Activated naive CD8-positive, alpha-beta T cell treated with anti-CD3 and anti-CD28 coated beads, Interleukin-2, amount 10 ng/mL, durations not matched to agents 7 days and 5 days (primary cell): ENCODE results near the gene DMWD. TPM values are rescaled to one million over a fixed set of nuclear protein-coding genes. Genes with fewer than 3 reads are reported as not detected.

Experiments used
- ATAC-seq: fragments of 150-1000 bp; cut with Tn5 transposase; one replicate; pipeline ENCODE4 v1.10.0; 2021; ENCODE audit warnings: low read depth, moderate library complexity
- POLR2A ChIA-PET: fragments of 350-600 bp; sonication (Branson Sonifier 250); formaldehyde crosslinking; loops from one replicate; lab custom pipeline; 2021; ENCODE audit warnings: antibody characterized with exemption; lab: Charles Lee
- DNase-seq: peaks from one replicate; pipeline ENCODE4 v3.0.0; 2021
- H3K27ac Mint-ChIP-seq: one replicate; pipeline ENCODE4 v1.8.0; 2022; ENCODE audit warnings: mild to moderate bottlenecking, mixed read lengths
- H3K27me3 Mint-ChIP-seq: one replicate; pipeline ENCODE4 v1.8.0; 2022; ENCODE audit warnings: mild to moderate bottlenecking, moderate library complexity, mixed read lengths
- H3K36me3 Mint-ChIP-seq: one replicate; pipeline ENCODE4 v1.8.0; 2021; ENCODE audit warnings: mild to moderate bottlenecking, mixed read lengths
- H3K4me1 Mint-ChIP-seq: one replicate; pipeline ENCODE4 v1.8.0; 2021; ENCODE audit warnings: mixed read lengths
- H3K4me3 Mint-ChIP-seq: one replicate; pipeline ENCODE4 v1.8.0; 2022; ENCODE audit warnings: mild to moderate bottlenecking, moderate library complexity, mixed read lengths
- H3K9me3 Mint-ChIP-seq: one replicate; pipeline ENCODE4 v1.8.0; 2021; ENCODE audit warnings: mixed read lengths
- total RNA-seq, 2 experiments: library from RNA; stranded (reverse); gene quantifications; one replicate each; pipeline ENCODE4 v1.2.3, GENCODE V29; 2021

Gene DMWD
- total RNA-seq, 2 experiments from 2014 or later = 47.0 to 50.6 TPM

DNA sequence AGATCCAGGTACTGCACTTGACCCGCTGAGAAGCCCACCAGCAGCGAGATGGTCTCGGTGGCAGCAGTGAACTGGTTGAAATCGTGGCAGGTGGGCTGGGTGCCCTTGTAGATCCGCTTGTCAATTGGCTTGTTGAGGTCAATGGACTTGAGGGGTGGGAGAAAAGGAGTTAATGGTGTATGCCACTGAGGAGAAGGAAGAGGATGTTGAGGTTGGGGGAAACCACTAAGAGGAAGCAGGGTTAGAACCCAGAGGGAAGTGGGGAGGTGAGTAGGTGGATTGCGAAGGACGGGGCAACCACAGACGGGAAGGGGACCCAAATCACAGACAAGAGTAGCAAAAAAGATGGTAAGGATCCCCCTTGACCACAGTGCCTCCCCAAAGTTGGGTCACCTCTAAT is 1.7 kb downstream of the DMWD start:
- Mint-ChIP-seq H3K4me3 (peak overlapping the region; percentile 88), H3K27ac (peak overlapping the region; percentile 56), H3K9me3 (no peaks in the 10 kb centered on the region), H3K4me1 (peaks cover 28% of the 10 kb centered on the region), H3K36me3 (peaks cover 27% of the 10 kb centered on the region), H3K27me3 (peaks cover 61% of the 10 kb centered on the region)
- POLR2A ChIA-PET = interaction anchor here (1.3 to 2.6 kb wide), 3 partner anchors 9 to 22 kb away, joined by 5 to 9 read pairs (median 8); partner anchors contain the start of genes DMPK and SIX5
- peak; percentile 13 for ATAC-seq
- DNase-seq = no peak

DNA sequence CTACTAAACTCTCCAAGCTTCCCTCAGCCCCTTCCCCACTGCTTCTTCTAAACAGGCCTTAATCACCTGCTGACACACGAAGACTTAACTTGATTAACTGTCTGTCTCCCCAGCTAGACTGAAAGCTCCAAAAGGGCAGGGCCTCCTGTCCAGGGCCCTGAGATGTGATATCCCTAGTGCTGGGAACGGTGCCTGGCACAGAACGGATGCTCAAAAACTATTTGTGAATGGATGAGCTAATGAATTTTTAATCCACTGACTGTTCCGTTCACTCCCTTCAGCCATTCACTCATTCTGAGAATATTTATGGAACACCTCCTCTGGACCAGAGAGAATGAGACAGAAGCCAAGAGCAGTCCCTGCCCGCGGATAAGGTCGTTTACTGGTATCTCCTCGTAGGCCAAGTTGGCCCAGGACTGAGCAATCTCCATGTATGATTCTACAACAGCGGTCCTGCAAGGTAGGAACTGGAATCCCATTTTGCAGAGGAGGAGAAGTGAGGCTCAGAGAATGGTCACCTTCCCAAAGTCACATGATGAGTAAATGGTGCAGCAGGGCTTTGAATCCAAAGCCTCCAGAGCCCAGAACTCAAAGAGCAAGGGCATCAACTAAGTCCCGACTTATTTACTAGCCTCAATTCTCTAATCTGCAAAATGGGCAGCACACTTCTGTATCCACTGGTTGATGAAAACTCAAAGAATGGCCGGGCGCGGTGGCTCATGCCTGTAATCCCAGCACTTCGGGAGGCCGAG is 3.4 kb downstream of the DMWD start:
- peaks cover 27% of the 10 kb centered on the region for H3K36me3 Mint-ChIP-seq
- POLR2A ChIA-PET = no interaction called here
- peaks cover 27% of the 10 kb centered on the region for H3K4me1 Mint-ChIP-seq
- no peak overlapping the region for H3K27ac Mint-ChIP-seq
- peaks cover 46% of the 10 kb centered on the region for H3K27me3 Mint-ChIP-seq
- DNase-seq = no peak
- no peak overlapping the region for H3K4me3 Mint-ChIP-seq
- H3K9me3 Mint-ChIP-seq = no peaks in the 10 kb centered on the region
- no peak for ATAC-seq

DNA sequence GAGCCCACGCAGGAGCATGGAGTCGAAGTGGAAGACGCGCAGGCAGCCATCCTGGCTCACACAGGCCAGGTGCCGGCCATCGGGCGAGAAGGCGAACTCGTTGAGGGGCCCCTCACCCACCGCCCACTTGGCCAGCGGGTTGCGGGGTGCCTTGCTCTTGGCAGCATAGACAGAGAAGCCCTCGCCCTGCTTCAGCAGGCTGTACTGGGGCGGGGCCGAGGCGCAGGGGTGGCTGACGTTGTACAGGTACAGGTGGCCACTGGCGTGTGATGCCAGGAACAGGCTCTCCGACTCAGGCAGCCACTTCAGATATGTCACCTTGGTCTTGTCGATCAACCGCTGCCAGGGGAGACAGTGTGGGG is 6.1 kb downstream of the DMWD start:
- H3K36me3 Mint-ChIP-seq = peaks cover 27% of the 10 kb centered on the region
- no peaks in the 10 kb centered on the region for H3K9me3 Mint-ChIP-seq
- no peak for DNase-seq
- peaks cover 9% of the 10 kb centered on the region for H3K4me1 Mint-ChIP-seq
- peaks cover 40% of the 10 kb centered on the region for H3K27me3 Mint-ChIP-seq
- H3K27ac Mint-ChIP-seq = no peak overlapping the region
- H3K4me3 Mint-ChIP-seq = no peak overlapping the region
- POLR2A ChIA-PET = no interaction called here
- no peak for ATAC-seq

DNA sequence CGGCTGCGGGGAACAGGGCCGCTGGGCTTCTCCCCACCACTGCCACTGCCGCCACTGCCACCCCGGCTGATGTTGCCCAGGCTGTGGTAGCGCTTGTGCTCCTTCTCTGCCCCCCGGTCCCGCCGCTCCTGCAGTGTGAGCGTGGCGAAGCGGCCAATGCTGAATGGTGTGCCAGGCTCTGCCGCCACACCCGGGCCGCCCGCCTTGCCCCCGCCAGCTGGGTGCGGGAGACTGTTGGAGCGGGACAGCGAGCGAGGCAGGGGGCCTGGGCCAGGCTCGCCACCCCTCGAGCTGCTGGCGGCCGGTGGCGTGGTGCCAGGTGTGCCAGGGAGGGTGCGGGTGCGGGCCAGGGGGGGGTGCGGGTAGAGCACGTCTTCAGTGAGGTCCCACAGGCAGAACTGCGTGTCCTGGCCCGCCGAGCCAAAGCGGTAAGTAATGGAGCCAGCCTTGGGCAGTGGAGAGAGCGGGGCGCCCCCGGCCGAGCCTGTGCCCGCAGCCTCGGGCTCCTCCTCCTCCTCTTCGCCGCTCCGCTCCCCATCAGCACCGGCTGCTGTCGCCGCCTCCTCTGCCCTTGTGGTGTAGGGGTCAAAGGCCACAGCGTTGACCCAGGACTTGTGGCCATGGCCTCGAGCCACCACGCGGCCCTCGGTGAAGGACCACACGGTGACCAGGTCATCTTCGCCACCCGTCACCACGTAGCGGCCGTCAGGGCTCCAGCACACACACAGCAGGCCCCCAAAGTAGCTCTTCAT is 6.7 kb downstream of the DMWD start:
- POLR2A ChIA-PET = no interaction called here
- Mint-ChIP-seq H3K9me3 (no peaks in the 10 kb centered on the region), H3K4me1 (peaks cover 5% of the 10 kb centered on the region), H3K36me3 (peaks cover 26% of the 10 kb centered on the region), H3K27me3 (peaks cover 44% of the 10 kb centered on the region), H3K27ac (no peak overlapping the region), H3K4me3 (no peak overlapping the region)
- no peak for ATAC-seq
- DNase-seq = no peak

DNA sequence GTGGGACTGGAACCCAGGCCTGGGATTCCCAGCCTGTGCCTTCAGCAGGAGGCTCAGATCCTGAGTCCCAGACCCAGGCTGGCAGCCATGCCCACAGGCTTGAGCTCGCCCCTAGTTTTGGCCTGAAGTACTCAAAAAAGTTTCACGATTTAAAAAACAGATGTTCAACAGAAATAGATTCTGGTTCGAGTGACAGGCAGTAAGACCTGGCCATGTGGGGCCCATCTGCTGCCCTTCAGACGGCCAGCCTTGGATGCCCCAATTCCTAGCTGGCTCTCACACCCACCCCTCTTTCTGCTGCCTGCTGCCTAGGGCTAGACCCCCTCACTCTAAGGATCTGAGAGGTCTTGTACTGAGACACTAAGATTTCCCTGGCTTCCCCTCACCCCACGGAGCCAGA is 7.5 kb downstream of the DMWD start:
- DNase-seq = no peak
- Mint-ChIP-seq H3K9me3 (no peaks in the 10 kb centered on the region), H3K4me1 (peaks cover 3% of the 10 kb centered on the region), H3K4me3 (no peak overlapping the region), H3K36me3 (peaks cover 23% of the 10 kb centered on the region), H3K27me3 (peaks cover 53% of the 10 kb centered on the region), H3K27ac (no peak overlapping the region)
- POLR2A ChIA-PET = no interaction called here
- ATAC-seq = no peak

DNA sequence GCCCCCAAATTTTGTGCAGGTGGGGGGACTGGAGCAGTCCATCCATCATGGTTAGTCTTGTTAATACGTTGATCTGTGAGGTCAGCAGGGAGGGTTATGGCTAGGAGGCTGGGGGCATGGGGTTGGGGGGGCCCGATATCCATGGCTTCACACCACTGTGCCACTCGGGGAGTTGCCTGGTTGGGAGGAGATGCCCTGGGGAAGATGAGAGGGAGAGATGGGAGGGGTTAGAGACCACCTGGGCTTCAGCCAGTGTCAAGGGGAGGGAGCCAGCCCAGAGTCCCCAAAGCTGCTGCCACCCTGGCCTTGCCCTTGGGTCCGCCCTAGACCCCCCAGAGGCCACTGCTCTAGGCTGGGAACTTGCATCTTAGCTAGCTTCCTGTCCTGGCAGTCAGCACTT is 8.5 kb downstream of the DMWD start:
- ATAC-seq (no peak), DNase-seq (no peak)
- no peak overlapping the region for H3K27ac Mint-ChIP-seq
- POLR2A ChIA-PET = no interaction called here
- no peaks in the 10 kb centered on the region for H3K9me3 Mint-ChIP-seq
- peaks cover 15% of the 10 kb centered on the region for H3K36me3 Mint-ChIP-seq
- peaks cover 9% of the 10 kb centered on the region for H3K4me1 Mint-ChIP-seq
- H3K27me3 Mint-ChIP-seq = peaks cover 53% of the 10 kb centered on the region
- H3K4me3 Mint-ChIP-seq = no peak overlapping the region

DNA sequence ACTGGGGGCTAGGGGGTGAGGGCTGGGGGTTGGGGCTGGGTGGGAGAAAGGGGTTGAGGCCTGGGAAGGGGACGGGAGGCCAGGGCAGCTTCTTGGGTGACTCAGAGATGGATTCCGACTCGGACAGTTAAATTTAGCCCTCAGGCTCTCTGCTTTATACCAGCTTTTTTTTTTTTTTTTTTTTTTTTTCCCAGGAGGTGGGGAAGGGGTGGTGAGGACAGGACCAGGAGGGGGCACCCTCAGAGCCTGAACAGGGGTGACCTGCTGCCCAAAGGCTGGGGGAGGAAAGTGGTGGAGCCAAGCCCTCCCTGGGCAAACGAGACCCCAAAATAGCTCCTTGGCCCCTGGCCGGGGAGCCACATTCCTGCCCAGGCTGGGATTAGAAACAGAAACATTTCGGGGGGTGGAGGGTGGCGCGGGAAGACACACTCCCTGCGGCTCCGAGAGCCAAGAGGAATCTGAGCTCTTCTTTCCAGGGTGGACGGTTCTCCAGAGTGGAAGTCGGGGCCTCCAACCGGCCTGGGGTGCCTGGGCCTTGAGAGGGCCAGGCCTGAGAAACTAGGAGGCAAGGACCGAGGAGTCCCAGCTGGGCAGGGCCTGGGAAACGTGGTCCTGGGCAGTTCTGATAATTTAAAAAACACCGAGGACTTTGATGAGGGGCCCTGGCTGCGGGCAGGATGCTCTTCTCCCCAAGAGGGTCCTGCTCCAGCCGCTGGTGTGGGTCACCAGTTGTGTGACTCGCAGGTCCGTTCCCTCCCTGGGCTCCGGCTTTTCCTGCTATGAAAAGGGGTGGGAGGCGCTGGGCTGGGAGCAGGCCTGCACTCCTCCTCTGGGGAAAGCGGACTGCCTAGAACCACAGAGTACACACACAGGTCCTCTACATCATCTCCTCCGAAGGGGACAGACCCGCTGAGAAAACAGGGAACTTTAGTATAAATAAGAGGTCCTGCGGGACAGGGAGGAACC is 9.5 kb downstream of the DMWD start:
- Mint-ChIP-seq H3K27ac (no peak overlapping the region), H3K4me1 (peaks cover 13% of the 10 kb centered on the region), H3K4me3 (no peak overlapping the region), H3K36me3 (peaks cover 7% of the 10 kb centered on the region), H3K27me3 (peaks cover 44% of the 10 kb centered on the region), H3K9me3 (no peaks in the 10 kb centered on the region)
- POLR2A ChIA-PET = interaction anchor here (0.6 to 1.8 kb wide), 4 partner anchors 9 to 1962 kb away, joined by 3 to 9 read pairs (median 4); partner anchors contain the start of genes DMWD and SIX5
- ATAC-seq (no peak), DNase-seq (no peak)

DNA sequence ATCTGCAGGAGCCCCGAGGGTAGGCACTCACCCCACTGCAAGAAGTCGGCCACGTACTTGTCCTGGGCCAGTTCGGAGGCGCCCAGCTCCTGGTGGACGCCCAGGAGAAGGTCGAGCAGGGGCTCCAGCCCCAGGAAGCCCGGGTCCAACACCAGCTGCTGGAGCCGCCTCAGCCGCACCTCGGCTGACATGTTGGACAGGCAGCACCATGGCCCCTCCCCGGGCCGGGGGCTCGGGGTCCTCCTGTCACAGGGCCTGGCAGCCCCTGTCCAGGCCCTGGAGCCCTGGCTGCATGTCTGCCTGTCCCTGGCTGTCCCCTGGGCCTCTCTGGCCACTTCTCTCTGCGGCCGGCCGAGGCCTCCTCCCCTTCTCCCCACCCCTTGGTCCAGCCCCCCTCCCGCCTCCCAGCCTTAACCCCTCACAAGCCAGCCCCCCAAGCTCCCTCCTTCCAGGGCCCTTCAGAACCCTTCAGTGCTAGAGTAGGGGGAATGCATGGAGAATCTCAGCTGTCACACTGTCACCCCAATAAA is 10.4 kb downstream of the DMWD start, which contains the start of gene DMPK:
Gene DMPK (minus strand): TSS at position 329 of the 530 bp plus-strand sequence. CDS start 138 bp downstream, at position 191.
- Mint-ChIP-seq H3K27ac (no peak within 1 kb of the TSS), H3K4me1 (peaks cover 13% of the 10 kb centered on the region)

DNA sequence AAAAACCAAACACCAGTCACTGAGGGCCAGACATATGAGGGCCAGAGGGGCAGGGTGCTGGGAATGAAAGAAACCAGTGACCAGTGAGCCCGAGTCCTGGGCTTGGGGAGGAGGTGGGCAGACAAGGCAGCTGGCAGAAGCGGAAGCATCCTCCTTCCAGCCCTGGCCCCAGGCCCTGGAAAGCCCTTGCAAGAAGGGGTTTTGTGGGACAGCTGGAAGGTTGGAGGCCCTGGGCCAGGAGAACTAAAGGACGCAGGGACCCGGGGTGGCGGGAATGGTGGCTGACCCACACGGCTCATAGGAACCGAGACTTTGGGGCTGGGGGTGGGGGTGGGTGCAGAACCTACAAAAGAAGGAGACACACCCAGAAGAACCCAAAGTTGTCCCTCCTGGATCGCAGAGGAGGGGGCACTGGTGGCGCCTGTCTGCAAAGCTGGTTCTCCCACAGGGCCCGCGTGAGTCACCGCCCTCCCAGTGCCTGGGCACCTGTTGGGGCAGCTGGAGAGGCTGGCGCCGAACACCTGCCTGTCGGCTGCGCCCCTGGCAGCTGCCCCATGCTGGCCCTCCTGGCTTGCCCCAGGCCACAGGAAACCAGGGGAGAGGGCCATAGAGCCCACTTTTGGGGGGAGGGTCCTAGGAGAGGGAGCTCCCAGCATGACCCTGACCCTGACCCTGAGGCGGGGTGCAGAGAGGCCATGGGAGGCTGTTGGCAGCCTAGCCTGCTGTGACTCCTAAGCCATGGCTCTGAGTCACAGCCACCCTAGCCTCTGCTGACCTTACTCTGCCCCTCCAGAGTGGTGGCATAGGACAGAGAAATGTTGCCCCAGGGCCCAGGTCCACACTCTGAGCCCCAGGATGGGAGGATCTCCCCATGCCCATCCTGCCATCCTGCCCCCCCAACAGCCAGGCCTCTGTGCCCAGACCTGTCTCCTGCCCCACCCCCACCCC is 11.2 kb downstream of the DMWD start:
- H3K27me3 Mint-ChIP-seq = peaks cover 40% of the 10 kb centered on the region
- no peak overlapping the region for H3K4me3 Mint-ChIP-seq
- POLR2A ChIA-PET = interaction anchor here (1.3 to 1.8 kb wide), 3 partner anchors 10 to 13 kb away, joined by 3 to 9 read pairs (median 6); partner anchors contain the start of genes DMWD and SIX5

More for the DNA sequence above, 10.4 kb downstream of the DMWD start, which contains the start of gene DMPK:
- H3K9me3 Mint-ChIP-seq = no peaks in the 10 kb centered on the region
- H3K4me3 Mint-ChIP-seq = no peak within 1 kb of the TSS
- POLR2A ChIA-PET = interaction anchor here (0.6 to 1.8 kb wide), 5 partner anchors 10 to 1963 kb away, joined by 3 to 9 read pairs (median 3); partner anchors contain the start of genes DMWD and SIX5
- H3K36me3 Mint-ChIP-seq = peaks cover 2% of the 10 kb centered on the region
- DNase-seq (no peak), ATAC-seq (no peak)
- H3K27me3 Mint-ChIP-seq = peaks cover 36% of the 10 kb centered on the region

DNA sequence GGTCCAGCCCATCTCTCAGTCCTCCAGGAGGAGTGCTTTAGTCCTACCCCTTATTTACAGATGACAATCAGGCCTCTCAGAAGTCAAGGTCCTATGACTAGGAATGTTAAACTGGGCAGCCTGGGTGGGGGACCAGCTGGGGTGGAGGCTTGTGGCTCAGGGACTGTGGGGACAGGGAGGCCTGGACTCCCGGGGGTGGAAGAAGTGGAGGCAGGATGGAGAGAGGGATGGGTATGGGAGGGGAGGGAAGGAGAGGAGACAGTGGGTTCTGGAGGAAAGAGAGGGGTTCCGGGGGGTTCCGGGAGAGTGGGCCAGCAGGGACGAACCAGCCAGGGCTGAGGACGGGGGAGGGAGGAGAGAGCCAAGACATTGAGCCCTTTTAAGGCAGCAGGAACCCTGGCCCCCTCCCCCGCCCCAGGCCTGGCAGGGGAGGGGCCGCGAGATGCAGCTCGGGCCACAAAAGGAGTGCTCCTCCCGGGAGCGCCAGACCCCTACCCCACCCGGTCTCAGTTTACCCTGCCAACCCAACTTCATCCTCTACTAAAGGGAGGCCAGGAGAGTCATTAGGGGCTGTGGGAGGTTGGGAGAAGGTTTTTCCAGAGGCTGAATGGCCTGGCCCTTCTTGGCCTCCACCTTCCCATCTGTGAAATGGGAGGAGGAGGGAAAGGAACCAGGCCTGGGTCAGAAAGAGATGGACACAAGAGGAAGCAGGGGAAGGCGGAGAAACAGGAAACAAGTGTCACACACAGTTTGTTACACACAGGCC is 12.0 kb downstream of the DMWD start:
- Mint-ChIP-seq H3K4me1 (peaks cover 13% of the 10 kb centered on the region), H3K27ac (no peak overlapping the region), H3K4me3 (no peak overlapping the region), H3K9me3 (no peaks in the 10 kb centered on the region), H3K27me3 (peaks cover 38% of the 10 kb centered on the region), H3K36me3 (no peaks in the 10 kb centered on the region)
- DNase-seq = no peak
- ATAC-seq = no peak
- POLR2A ChIA-PET = interaction anchor here (1.4 kb wide), 1 partner anchor 13 kb away, joined by 3 read pairs; no protein-coding TSS in a partner anchor

More for the DNA sequence above, 11.2 kb downstream of the DMWD start:
- no peak for DNase-seq
- peaks cover 13% of the 10 kb centered on the region for H3K4me1 Mint-ChIP-seq
- no peaks in the 10 kb centered on the region for H3K9me3 Mint-ChIP-seq
- no peak for ATAC-seq
- H3K27ac Mint-ChIP-seq = no peak overlapping the region
- no peaks in the 10 kb centered on the region for H3K36me3 Mint-ChIP-seq

DNA sequence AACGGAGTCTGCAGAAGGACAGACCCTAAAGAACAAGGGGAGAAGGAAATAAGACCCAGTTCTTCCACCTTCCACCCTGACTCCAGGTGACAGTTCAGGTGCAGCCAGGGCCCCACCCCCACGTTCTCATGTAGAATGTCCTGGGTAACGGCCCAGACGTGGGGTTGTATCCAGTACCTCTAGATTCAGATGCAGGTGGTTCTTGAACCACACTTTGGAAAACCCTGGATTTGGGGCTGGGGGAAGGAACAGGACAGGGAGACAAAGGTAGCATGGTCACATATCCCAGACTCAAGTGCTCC is 12.5 kb downstream of the DMWD start:
- H3K4me1 Mint-ChIP-seq = peaks cover 13% of the 10 kb centered on the region
- peaks cover 38% of the 10 kb centered on the region for H3K27me3 Mint-ChIP-seq
- ATAC-seq (no peak), DNase-seq (no peak)
- H3K9me3 Mint-ChIP-seq = no peaks in the 10 kb centered on the region
- H3K27ac Mint-ChIP-seq = no peak overlapping the region
- H3K4me3 Mint-ChIP-seq = no peak overlapping the region
- no peaks in the 10 kb centered on the region for H3K36me3 Mint-ChIP-seq
- POLR2A ChIA-PET = no interaction called here
